Endothelial cell (in vitro differentiated cells): ENCODE data around the gene PRXL2B. TPM values are rescaled to one million over a fixed set of nuclear protein-coding genes. Genes with fewer than 3 reads are reported as not detected.
A peak's percentile ranks its signal among the peaks of the same experiment; 100 is the strongest.

Experiments
- DNase-seq: peaks from one replicate; pipeline ENCODE4 v3.0.0; 2021; ENCODE audit warnings: low spot score
- H3K27ac Mint-ChIP-seq: one replicate; pipeline ENCODE4 v1.8.0; 2021; ENCODE audit warnings: mixed read lengths, inconsistent platforms; ENCODE audit not compliant: unreplicated experiment
- H3K27me3 Mint-ChIP-seq: one replicate; pipeline ENCODE4 v1.8.0; 2021; ENCODE audit warnings: mild to moderate bottlenecking, moderate library complexity, mixed read lengths, inconsistent platforms; ENCODE audit not compliant: unreplicated experiment
- H3K36me3 Mint-ChIP-seq: one replicate; pipeline ENCODE4 v1.8.0; 2021; ENCODE audit warnings: mild to moderate bottlenecking, low read depth, mixed read lengths, inconsistent platforms; ENCODE audit not compliant: unreplicated experiment
- H3K4me1 Mint-ChIP-seq: one replicate; pipeline ENCODE4 v1.8.0; 2021; ENCODE audit warnings: mild to moderate bottlenecking, mixed read lengths, inconsistent platforms; ENCODE audit not compliant: unreplicated experiment
- H3K4me3 Mint-ChIP-seq: one replicate; pipeline ENCODE4 v1.8.0; 2021; ENCODE audit warnings: mild to moderate bottlenecking, mixed read lengths, inconsistent platforms; ENCODE audit not compliant: unreplicated experiment
- H3K9me3 Mint-ChIP-seq: one replicate; pipeline ENCODE4 v1.8.0; 2021; ENCODE audit warnings: mixed read lengths, inconsistent platforms; ENCODE audit not compliant: unreplicated experiment
- total RNA-seq: library from RNA; stranded (reverse); fragmentation: NEBNext Ultra II Directional; extraction: Animal tissue kit (Norgen Biotek cat#: 25700); gene quantifications from one replicate; pipeline ENCODE4 v1.2.1, GENCODE V29; 2021; ENCODE audit not compliant: unreplicated experiment
- TF ChIP-seq, protein P1 (sequence below): fragments of 200-600 bp; sonication (generic); IDR thresholded peaks from one replicate; pipeline ENCODE4 v1.5.0; 2021; ENCODE audit warnings: antibody characterized with exemption; ENCODE audit not compliant: unreplicated experiment

PRXL2B gene
- total RNA-seq, 1 donor from 2014 or later = 35.6 TPM

DNA sequence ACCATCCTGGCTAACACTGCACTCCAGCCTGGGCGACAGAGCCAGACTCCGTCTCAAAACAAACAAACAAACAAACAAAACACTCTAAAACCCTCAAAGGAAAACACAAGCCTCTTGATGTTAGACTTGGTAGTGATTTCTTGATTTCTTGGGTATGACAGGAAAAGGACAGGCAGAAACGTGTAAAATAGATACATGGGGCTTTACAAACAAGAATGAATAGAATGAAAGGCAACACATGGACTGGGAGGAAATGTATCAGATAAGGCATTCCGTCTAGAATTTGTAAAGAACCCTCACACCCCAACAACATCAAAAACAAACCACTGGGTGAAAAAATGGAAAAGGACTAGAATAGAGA lies 7.8 kb upstream of the PRXL2B start:
- DNase-seq = no peak
- TF ChIP-seq, protein P1, sequence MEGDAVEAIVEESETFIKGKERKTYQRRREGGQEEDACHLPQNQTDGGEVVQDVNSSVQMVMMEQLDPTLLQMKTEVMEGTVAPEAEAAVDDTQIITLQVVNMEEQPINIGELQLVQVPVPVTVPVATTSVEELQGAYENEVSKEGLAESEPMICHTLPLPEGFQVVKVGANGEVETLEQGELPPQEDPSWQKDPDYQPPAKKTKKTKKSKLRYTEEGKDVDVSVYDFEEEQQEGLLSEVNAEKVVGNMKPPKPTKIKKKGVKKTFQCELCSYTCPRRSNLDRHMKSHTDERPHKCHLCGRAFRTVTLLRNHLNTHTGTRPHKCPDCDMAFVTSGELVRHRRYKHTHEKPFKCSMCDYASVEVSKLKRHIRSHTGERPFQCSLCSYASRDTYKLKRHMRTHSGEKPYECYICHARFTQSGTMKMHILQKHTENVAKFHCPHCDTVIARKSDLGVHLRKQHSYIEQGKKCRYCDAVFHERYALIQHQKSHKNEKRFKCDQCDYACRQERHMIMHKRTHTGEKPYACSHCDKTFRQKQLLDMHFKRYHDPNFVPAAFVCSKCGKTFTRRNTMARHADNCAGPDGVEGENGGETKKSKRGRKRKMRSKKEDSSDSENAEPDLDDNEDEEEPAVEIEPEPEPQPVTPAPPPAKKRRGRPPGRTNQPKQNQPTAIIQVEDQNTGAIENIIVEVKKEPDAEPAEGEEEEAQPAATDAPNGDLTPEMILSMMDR = no peak
- Mint-ChIP-seq H3K27ac (peak overlapping the region; percentile 55), H3K27me3 (peaks cover 7% of the 10 kb centered on the region), H3K4me3 (peak overlapping the region; percentile 56), H3K36me3 (no peaks in the 10 kb centered on the region), H3K9me3 (no peaks in the 10 kb centered on the region), H3K4me1 (peaks cover 32% of the 10 kb centered on the region)

DNA sequence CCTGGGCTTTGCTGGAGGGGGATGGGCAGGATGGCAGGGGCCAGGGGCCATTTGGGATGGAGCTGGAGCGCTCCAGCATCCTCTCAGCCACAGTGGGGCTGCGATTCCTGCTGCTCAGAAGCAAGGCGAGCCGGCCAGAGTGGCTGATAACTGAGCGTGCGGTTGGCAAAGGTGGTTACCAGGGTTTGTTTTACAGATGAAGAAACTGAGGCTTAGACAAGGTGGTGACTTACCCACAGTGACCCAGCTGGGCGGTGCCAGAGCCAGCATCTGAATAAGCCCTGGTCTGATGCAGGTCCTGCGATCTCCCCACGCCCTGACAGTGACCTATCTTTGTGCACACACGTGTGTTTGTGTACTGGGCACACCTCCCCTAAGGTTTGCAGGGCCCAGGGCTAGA lies 5.9 kb upstream of the PRXL2B start:
- TF ChIP-seq, protein P1 = no peak
- H3K27me3 Mint-ChIP-seq = peaks cover 10% of the 10 kb centered on the region
- no peak for DNase-seq
- H3K27ac Mint-ChIP-seq = no peak overlapping the region
- no peak overlapping the region for H3K4me3 Mint-ChIP-seq
- peaks cover 40% of the 10 kb centered on the region for H3K4me1 Mint-ChIP-seq
- no peaks in the 10 kb centered on the region for H3K36me3 Mint-ChIP-seq
- H3K9me3 Mint-ChIP-seq = no peaks in the 10 kb centered on the region

DNA sequence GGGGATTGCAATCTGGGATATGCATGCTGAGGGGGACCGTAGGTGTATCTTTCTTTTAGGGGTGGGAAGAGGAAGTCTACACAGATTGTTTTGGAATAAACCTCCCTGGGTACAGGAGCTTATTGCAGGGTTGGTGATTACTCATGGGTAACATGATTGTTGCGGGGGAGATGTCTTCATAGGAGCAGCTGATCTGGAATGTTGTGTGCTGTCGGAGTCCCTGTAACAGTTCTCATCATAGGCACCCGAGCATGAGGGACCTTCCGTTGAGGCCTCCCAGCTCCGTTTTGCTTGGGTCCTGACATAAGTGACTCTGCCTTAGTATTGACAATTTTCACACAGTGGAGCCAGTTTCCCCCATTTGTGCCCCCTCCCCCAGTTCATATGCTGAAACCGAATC lies 4.2 kb upstream of the PRXL2B start:
- TF ChIP-seq, protein P1 = no peak
- Mint-ChIP-seq H3K27me3 (peaks cover 13% of the 10 kb centered on the region), H3K9me3 (no peaks in the 10 kb centered on the region), H3K4me1 (peaks cover 37% of the 10 kb centered on the region), H3K36me3 (no peaks in the 10 kb centered on the region), H3K27ac (no peak overlapping the region), H3K4me3 (no peak overlapping the region)
- no peak for DNase-seq

DNA sequence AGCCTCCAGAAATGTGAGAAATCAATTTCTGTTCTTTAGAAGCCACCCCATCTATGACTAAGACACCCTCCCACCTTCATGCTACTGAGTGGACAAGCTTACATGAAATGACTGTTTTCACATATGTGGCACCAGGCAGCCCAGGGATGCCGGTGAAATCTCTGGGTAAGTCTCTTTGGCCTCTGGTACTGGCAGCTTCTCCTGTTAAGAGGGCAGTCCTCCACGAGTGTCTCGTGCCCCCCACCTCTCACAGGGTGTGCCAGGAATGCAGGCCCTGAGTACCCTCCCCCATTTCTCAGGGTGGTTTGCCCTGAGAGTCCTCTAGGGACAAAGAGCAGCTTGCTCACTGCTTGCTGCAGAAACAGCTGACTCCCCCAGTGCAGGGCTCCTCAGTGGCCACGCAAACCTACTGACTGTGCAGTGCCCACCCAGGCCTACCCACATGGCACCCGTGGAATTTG lies 3.2 kb upstream of the PRXL2B start:
- Mint-ChIP-seq H3K9me3 (no peaks in the 10 kb centered on the region), H3K4me3 (no peak overlapping the region), H3K36me3 (no peaks in the 10 kb centered on the region), H3K4me1 (peaks cover 32% of the 10 kb centered on the region), H3K27me3 (peaks cover 13% of the 10 kb centered on the region), H3K27ac (no peak overlapping the region)
- TF ChIP-seq, protein P1 = no peak
- DNase-seq = no peak

DNA sequence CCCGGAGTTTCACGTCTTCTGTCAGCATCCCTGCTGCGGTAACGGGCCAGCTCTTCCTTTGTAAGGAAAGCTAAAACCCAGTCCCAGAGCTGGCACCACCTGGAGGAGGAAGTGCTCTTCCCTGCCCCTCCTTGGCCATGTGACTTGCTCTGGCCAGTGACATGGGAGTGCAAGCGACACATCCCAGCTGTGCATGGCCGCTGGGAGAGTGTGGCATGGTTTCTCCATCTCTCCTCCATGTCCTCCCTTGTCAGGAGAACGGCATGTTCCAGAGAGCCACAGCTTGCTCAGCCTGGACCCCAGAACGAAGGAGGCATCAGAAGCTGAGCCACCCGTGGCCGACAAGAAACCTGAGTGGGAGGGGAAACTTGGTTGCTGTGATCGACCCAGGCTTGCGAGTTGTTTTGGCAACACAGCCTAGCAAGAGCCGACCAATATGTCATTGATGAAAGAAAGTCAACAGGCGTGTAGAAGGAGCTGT lies 2.7 kb upstream of the PRXL2B start:
- H3K36me3 Mint-ChIP-seq = no peaks in the 10 kb centered on the region
- peaks cover 13% of the 10 kb centered on the region for H3K27me3 Mint-ChIP-seq
- TF ChIP-seq, protein P1 = no peak
- H3K4me1 Mint-ChIP-seq = peaks cover 27% of the 10 kb centered on the region
- no peak overlapping the region for H3K27ac Mint-ChIP-seq
- H3K4me3 Mint-ChIP-seq = no peak overlapping the region
- DNase-seq = no peak
- no peaks in the 10 kb centered on the region for H3K9me3 Mint-ChIP-seq
